HFF-Myc (cell line): ENCODE measurements around the gene MCMBP.

Source experiments
- DNase-seq: peaks from one replicate; pipeline ENCODE4 v3.0.0-alpha.2; 2011; ENCODE audit warnings: low read depth; ENCODE audit errors: extremely low read depth
- H3K4me3 ChIP-seq: replicated peaks from 2 replicates; pipeline ENCODE4 v1.5.1; 2011; ENCODE audit warnings: low read depth, mild to moderate bottlenecking, control low read depth, low read length
- TF ChIP-seq, protein P1 (sequence below): IDR thresholded peaks from 2 replicates; pipeline ENCODE4 v1.5.1; 2012; ENCODE audit warnings: mild to moderate bottlenecking, low read depth, low read length, control low read depth; ENCODE audit errors: missing control alignments

Gene MCMBP

DNA sequence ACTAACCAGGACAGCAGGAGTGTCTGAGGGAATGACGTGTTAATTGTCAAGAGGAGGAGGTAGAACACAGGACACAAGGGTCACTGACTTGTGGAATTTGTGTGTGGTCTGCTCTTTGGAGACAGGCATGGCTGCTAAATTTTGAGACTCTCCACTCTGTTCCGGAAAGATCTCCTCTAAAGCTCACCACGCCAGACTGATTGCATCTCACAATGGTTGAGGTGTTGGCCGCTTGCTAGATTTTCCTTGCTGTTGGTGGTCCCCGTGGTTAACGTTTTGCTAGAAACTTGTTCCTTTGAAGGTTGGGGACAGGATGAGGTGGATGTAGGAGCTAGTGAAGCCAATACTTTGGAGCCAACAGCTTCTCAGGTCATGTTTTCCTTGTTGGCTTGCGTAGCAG lies 57.0 kb downstream of the MCMBP start:
- H3K4me3 ChIP-seq: no peak overlapping the region
- DNase-seq: no peak
- TF ChIP-seq, protein P1, sequence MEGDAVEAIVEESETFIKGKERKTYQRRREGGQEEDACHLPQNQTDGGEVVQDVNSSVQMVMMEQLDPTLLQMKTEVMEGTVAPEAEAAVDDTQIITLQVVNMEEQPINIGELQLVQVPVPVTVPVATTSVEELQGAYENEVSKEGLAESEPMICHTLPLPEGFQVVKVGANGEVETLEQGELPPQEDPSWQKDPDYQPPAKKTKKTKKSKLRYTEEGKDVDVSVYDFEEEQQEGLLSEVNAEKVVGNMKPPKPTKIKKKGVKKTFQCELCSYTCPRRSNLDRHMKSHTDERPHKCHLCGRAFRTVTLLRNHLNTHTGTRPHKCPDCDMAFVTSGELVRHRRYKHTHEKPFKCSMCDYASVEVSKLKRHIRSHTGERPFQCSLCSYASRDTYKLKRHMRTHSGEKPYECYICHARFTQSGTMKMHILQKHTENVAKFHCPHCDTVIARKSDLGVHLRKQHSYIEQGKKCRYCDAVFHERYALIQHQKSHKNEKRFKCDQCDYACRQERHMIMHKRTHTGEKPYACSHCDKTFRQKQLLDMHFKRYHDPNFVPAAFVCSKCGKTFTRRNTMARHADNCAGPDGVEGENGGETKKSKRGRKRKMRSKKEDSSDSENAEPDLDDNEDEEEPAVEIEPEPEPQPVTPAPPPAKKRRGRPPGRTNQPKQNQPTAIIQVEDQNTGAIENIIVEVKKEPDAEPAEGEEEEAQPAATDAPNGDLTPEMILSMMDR: no peak

DNA sequence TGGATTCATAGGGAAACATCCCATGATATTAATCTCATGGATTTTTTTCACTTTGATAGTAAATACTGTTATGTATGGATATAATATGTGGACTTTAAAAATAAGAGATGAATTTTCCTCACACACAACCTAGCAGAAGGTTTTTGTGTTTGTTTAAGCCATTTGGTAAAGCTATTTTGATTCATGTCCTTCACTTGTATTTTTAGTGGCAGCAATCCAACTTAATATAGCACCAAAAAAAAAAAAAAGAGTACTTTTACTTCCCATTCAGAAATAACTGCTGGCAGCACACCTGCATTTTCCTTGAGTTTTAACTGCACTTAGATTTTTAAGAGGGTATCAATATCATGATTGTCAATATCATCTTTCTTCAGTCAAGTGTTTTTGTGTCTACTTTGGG lies 60.0 kb downstream of the MCMBP start:
- no peak overlapping the region for H3K4me3 ChIP-seq
- TF ChIP-seq, protein P1: no peak
- no peak for DNase-seq

DNA sequence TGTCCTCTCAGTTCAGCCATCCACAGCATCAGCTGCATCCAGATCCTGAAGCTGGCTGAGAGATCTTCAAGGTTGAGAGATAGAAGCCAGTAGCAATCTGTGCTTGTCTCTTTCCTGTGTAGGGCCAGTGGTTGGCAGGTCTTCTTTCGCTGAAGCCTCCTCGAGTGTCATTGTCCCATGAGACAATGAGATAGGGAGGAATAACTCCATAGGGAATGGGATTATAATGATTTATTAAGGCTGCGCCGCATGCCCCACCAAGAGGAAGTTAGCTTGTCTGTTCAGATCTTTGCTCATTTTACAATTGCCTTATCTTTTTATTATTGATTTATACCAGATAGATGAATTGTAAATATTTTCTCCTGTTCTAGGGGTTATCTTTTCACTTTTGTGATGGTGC lies 61.5 kb downstream of the MCMBP start:
- DNase-seq: no peak
- TF ChIP-seq, protein P1: no peak

DNA sequence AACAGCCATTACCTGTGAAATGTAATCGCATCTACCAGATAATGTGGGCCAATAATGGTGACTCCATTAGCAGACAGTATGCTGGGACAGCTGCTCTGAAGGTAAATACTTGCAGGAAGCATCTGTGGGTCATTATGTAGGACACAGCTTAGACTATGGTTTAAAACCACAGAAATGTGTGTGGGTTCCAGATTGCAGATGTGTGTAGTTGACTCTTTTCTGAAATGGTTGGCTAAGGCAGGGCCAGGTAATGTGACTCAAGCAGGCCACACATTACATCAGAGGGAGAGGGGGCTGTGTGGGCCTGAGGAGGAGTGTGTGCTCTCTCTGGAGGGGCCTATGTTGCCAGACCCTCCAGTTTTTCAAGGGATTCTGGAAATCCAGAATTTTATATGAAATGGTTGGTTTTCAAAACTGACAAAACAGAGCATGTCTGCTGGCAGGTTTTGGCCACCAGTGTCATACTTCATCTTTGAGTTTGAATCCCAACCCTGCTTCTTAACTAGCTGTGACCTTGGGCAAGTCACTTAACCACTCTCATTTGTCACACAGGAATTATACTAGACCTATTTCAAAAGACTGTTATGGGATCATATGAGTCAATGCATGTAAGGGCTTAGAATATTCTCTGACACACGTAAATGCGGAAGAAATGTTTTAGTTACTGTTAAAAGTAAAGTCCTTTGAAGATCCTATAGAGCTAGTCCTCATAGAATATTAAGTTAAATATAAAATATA lies 64.5 kb downstream of the MCMBP start:
- TF ChIP-seq, protein P1: no peak
- no peak overlapping the region for H3K4me3 ChIP-seq
- DNase-seq: peak; percentile 81

More for the DNA sequence above, 61.5 kb downstream of the MCMBP start:
- no peak overlapping the region for H3K4me3 ChIP-seq

DNA sequence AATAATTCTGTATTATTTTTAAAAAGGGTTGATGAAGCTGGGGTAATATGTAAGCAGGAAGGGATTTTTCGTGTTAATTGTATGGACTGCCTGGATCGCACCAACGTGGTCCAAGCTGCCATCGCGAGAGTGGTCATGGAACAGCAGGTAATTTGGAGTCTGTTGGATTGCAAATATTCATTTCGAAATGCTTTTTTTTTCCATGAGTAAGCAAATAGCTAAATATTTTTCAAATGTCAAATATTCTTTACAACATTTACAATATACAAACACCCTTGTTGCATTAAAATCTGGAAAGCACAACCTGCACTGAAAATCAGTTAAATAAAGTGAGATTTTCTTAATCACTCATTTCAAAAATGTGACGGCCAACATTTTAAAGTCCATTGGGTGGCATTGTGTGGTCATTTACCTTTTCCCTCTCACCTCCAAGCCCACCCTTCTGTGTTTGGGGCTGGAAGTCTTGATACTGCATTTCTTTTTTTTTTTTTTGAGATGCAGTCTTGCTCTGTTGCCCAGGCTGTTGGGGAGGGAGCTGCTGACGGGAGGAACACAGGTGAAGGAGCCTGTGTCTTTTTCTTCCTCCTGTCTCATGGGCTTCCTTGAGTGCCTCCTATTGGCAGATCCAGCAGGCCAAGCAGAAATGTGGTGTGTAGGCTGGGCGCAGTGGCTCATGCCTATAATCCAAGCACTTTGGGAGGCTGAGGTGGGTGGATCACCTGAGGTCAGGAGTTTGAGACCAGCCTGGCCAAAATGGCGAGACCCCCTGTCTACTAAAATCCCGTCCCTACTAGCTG lies 66.1 kb downstream of the MCMBP start:
- no peak overlapping the region for H3K4me3 ChIP-seq
- TF ChIP-seq, protein P1: no peak
- no peak for DNase-seq

DNA sequence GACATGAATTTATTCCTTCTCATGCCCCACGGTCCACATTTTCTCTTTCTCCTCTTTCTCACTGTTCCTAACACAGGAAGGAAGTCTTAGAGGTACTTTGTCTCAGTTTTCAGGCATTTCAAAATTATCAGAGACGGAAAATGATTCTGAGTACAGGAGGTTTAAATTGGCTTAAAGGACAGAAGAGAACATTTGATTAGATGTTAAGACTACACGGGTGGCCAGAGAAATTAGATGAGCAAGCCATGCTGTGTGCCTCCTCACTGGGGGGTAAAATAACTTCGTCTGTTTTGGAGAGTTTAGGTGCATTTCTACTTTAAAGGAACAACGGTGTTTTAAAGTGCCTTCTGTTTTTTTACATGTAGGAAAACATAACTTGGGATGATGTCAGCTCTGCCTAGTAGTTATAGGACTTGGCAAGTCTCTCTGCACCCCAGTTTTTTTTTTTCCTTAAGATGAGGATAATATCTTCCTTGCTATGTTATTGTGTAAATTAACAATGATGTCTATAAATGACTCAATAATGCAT lies 66.9 kb downstream of the MCMBP start:
- no peak for DNase-seq
- TF ChIP-seq, protein P1: no peak
- H3K4me3 ChIP-seq: no peak overlapping the region
